HEK293 (cell line): Measurements from ENCODE around the gene GREM2.

ENCODE experiments used
- CTCF ChIA-PET: fragments of 350-600 bp; formaldehyde crosslinking; extraction: SDS; loops from one replicate; lab custom pipeline; 2021; ENCODE audit warnings: antibody characterized with exemption; lab: Yijun Ruan, JAX
- POLR2A ChIA-PET: fragments of 300-600 bp; formaldehyde crosslinking; extraction: SDS; loops from one replicate; lab custom pipeline; 2020; ENCODE audit warnings: antibody characterized with exemption, inconsistent platforms; lab: Yijun Ruan, JAX
- H3K27ac ChIP-seq: fragments of 200-500 bp; sonication (Bioruptor generic); 2 replicates; pipeline ENCODE4 v1.5.1; 2014; ENCODE audit warnings: low read depth, low read length, control low read depth, inconsistent platforms; ENCODE audit errors: extremely low read depth
- H3K36me3 ChIP-seq, 2 experiments: fragments of 200-500 bp in 1 of 2; sonication (Bioruptor generic) in 1 of 2; 1 replicate in 1 of 2; 2 replicates in 1 of 2; pipeline ENCODE4 v1.5.1; 2014 to 2017; ENCODE audit warnings: inconsistent platforms in 2 of 2, low read length in 2 of 2; ENCODE audit not compliant: control insufficient read depth in 2 of 2, insufficient read depth in 1 of 2
- H3K4me1 ChIP-seq: fragments of 200-500 bp; sonication (Bioruptor generic); 2 replicates; pipeline ENCODE4 v1.5.1; 2014; ENCODE audit warnings: mild to moderate bottlenecking, low read length, inconsistent platforms; ENCODE audit not compliant: control insufficient read depth, insufficient read depth
- H3K4me3 ChIP-seq: 2 replicates; pipeline ENCODE4 v1.5.1; 2011; ENCODE audit warnings: low read depth, mild to moderate bottlenecking, control low read depth, low read length, moderate library complexity
- H3K9me3 ChIP-seq: fragments of 200-500 bp; sonication (Bioruptor generic); 2 replicates; pipeline ENCODE4 v1.5.1; 2014; ENCODE audit warnings: low read depth, low read length, inconsistent platforms; ENCODE audit not compliant: control insufficient read depth, insufficient read depth
- BCL6B ChIP-seq: fragments of 450-650 bp; formaldehyde crosslinking; IDR thresholded peaks from 2 replicates; pipeline ENCODE4 v1.5.1; 2017; ENCODE audit warnings: missing biosample characterization, missing genetic modification characterization
- REST ChIP-seq: fragments of 450-650 bp; formaldehyde crosslinking; IDR thresholded peaks from 2 replicates; pipeline ENCODE4 v1.5.1; 2016; ENCODE audit warnings: missing biosample characterization, missing genetic modification characterization
- SP3 ChIP-seq: fragments of 450-650 bp; formaldehyde crosslinking; IDR thresholded peaks from 2 replicates; pipeline ENCODE4 v1.5.1; 2016; ENCODE audit warnings: missing biosample characterization, missing genetic modification characterization
- ZBTB10 ChIP-seq: fragments of 450-650 bp; formaldehyde crosslinking; IDR thresholded peaks from 2 replicates; pipeline ENCODE4 v1.5.1; 2016; ENCODE audit warnings: missing biosample characterization, missing genetic modification characterization
- ZEB2 ChIP-seq: fragments of 450-650 bp; formaldehyde crosslinking; IDR thresholded peaks from 2 replicates; pipeline ENCODE4 v1.5.1; 2016; ENCODE audit warnings: missing biosample characterization, missing genetic modification characterization
- ZNF132 ChIP-seq: fragments of 450-650 bp; formaldehyde crosslinking; IDR thresholded peaks from 2 replicates; pipeline ENCODE4 v1.5.1; 2017; ENCODE audit warnings: missing biosample characterization, missing genetic modification characterization, borderline replicate concordance
- ZNF335 ChIP-seq: fragments of 450-650 bp; formaldehyde crosslinking; conservative IDR thresholded peaks from 2 replicates; pipeline ENCODE4 v1.5.1; 2016; ENCODE audit warnings: missing biosample characterization, missing genetic modification characterization
- ZNF433 ChIP-seq: fragments of 450-650 bp; formaldehyde crosslinking; IDR thresholded peaks from 2 replicates; pipeline ENCODE4 v1.5.1; 2016; ENCODE audit warnings: missing biosample characterization, missing genetic modification characterization, low read depth
- ZNF518A ChIP-seq: fragments of 450-650 bp; formaldehyde crosslinking; conservative IDR thresholded peaks from 2 replicates; pipeline ENCODE4 v1.5.1; 2016; ENCODE audit warnings: low read depth, missing biosample characterization, missing genetic modification characterization
- ZNF654 ChIP-seq: fragments of 450-650 bp; formaldehyde crosslinking; IDR thresholded peaks from 2 replicates; pipeline ENCODE4 v1.5.1; 2016; ENCODE audit warnings: low read depth, missing biosample characterization, missing genetic modification characterization
- ZNF768 ChIP-seq: fragments of 450-650 bp; formaldehyde crosslinking; IDR thresholded peaks from 2 replicates; pipeline ENCODE4 v1.5.1; 2018; ENCODE audit warnings: missing biosample characterization, mild to moderate bottlenecking, missing genetic modification characterization

GREM2 gene

GRCh38 chr1:240500647-240501046 lies 111.3 kb downstream of the GREM2 start (continued):
- TF ChIP-seq REST (tag by site-specific recombination) (no peak), SP3 (tag by site-specific recombination) (no peak), ZNF132 (no peak), ZNF768 (tag by site-specific recombination) (no peak), ZNF654 (tag by site-specific recombination) (no peak), ZEB2 (tag by site-specific recombination) (no peak), ZNF433 (no peak)

GRCh38 chr1:240499012-240499411 lies 112.9 kb downstream of the GREM2 start:
- ChIA-PET CTCF (interaction anchor here (0.6 to 1.4 kb wide), 2 partner anchors 9 to 192 kb away, joined by 3 to 5 read pairs; no protein-coding TSS in a partner anchor), POLR2A (no interaction called here)
- TF ChIP-seq ZNF518A (0 out of 2 replicates have a peak, but pooled peaks have one; percentile 25), ZNF335 (tag by site-specific recombination) (0 out of 2 replicates have a peak, but pooled peaks have one; percentile 16), ZBTB10 (tag by site-specific recombination) (no peak), BCL6B (tag by site-specific recombination) (peak; percentile 94)
- H3K36me3 ChIP-seq = no peaks in the 10 kb centered on the region
- H3K4me1 ChIP-seq = no peaks in the 10 kb centered on the region
- no peaks in the 10 kb centered on the region for H3K9me3 ChIP-seq
- H3K4me3 ChIP-seq = no peak overlapping the region
- no peak overlapping the region for H3K27ac ChIP-seq
